Measurements from ENCODE around the gene SPATA16.
"Not testable (repeated sequence)": the region's sequence is repeated elsewhere in the genome, so short reads cannot be mapped to it uniquely, and the experiment has no call there.

SPATA16 gene

GRCh38 chr3:172908771-172909270, 232.2 kb downstream of the SPATA16 start:
- Histone ChIP-seq H3K4me3 (ENCODE audit: insufficient read depth, low read depth, low read length, poor library complexity, severe bottlenecking) (no peak overlapping the region), H3K9me3 (ENCODE audit: control insufficient read depth, low read length) (no peaks in the 10 kb centered on the region), H3K27me3 (replicated peaks; ENCODE audit: control insufficient read depth, insufficient read depth, low read length, poor library complexity, severe bottlenecking) (no peaks in the 10 kb centered on the region), H3K36me3 (ENCODE audit: control insufficient read depth, insufficient read depth, low read length) (no peaks in the 10 kb centered on the region), H3K4me1 (ENCODE audit: control insufficient read depth, insufficient read depth, low read length, poor library complexity, severe bottlenecking) (no peaks in the 10 kb centered on the region), H3K27ac (ENCODE audit: insufficient read depth, low read length, poor library complexity, severe bottlenecking) (no peak overlapping the region)
- no peak for DNase-seq

GRCh38 chr3:172905451-172905850, 235.6 kb downstream of the SPATA16 start:
- Histone ChIP-seq H3K36me3 (ENCODE audit: control insufficient read depth, insufficient read depth, low read length) (no peaks in the 10 kb centered on the region), H3K27ac (ENCODE audit: insufficient read depth, low read length, poor library complexity, severe bottlenecking) (no peak overlapping the region), H3K9me3 (ENCODE audit: control insufficient read depth, low read length) (no peaks in the 10 kb centered on the region), H3K4me1 (ENCODE audit: control insufficient read depth, insufficient read depth, low read length, poor library complexity, severe bottlenecking) (no peaks in the 10 kb centered on the region), H3K27me3 (replicated peaks; ENCODE audit: control insufficient read depth, insufficient read depth, low read length, poor library complexity, severe bottlenecking) (no peaks in the 10 kb centered on the region), H3K4me3 (ENCODE audit: insufficient read depth, low read depth, low read length, poor library complexity, severe bottlenecking) (no peak overlapping the region)
- no peak for DNase-seq

GRCh38 chr3:172904711-172905373, 236.2 kb downstream of the SPATA16 start:
- DNase-seq: no peak
- H3K9me3 ChIP-seq (ENCODE audit: control insufficient read depth, low read length): no peaks in the 10 kb centered on the region
- H3K4me3 ChIP-seq (ENCODE audit: insufficient read depth, low read depth, low read length, poor library complexity, severe bottlenecking): no peak overlapping the region
- H3K4me1 ChIP-seq (ENCODE audit: control insufficient read depth, insufficient read depth, low read length, poor library complexity, severe bottlenecking): no peaks in the 10 kb centered on the region
- no peak overlapping the region for H3K27ac ChIP-seq (ENCODE audit: insufficient read depth, low read length, poor library complexity, severe bottlenecking)
- no peaks in the 10 kb centered on the region for H3K36me3 ChIP-seq (ENCODE audit: control insufficient read depth, insufficient read depth, low read length)
- H3K27me3 ChIP-seq (replicated peaks; ENCODE audit: control insufficient read depth, insufficient read depth, low read length, poor library complexity, severe bottlenecking): no peaks in the 10 kb centered on the region

GRCh38 chr3:172903642-172904320, 237.3 kb downstream of the SPATA16 start:
- Histone ChIP-seq H3K36me3 (ENCODE audit: control insufficient read depth, insufficient read depth, low read length) (no peaks in the 10 kb centered on the region), H3K27ac (ENCODE audit: insufficient read depth, low read length, poor library complexity, severe bottlenecking) (no peak overlapping the region), H3K4me1 (ENCODE audit: control insufficient read depth, insufficient read depth, low read length, poor library complexity, severe bottlenecking) (no peaks in the 10 kb centered on the region), H3K27me3 (replicated peaks; ENCODE audit: control insufficient read depth, insufficient read depth, low read length, poor library complexity, severe bottlenecking) (no peaks in the 10 kb centered on the region), H3K4me3 (ENCODE audit: insufficient read depth, low read depth, low read length, poor library complexity, severe bottlenecking) (no peak overlapping the region), H3K9me3 (ENCODE audit: control insufficient read depth, low read length) (no peaks in the 10 kb centered on the region)
- DNase-seq: no peak

- no peaks in the 10 kb centered on the region for H3K27me3 ChIP-seq (replicated peaks; ENCODE audit: control insufficient read depth, insufficient read depth, low read length, poor library complexity, severe bottlenecking)
- no peak overlapping the region for H3K27ac ChIP-seq (ENCODE audit: insufficient read depth, low read length, poor library complexity, severe bottlenecking)
- no peaks in the 10 kb centered on the region for H3K36me3 ChIP-seq (ENCODE audit: control insufficient read depth, insufficient read depth, low read length)
- H3K9me3 ChIP-seq (ENCODE audit: control insufficient read depth, low read length): no peaks in the 10 kb centered on the region
- no peak for DNase-seq
- no peak overlapping the region for H3K4me3 ChIP-seq (ENCODE audit: insufficient read depth, low read depth, low read length, poor library complexity, severe bottlenecking)
- H3K4me1 ChIP-seq (ENCODE audit: control insufficient read depth, insufficient read depth, low read length, poor library complexity, severe bottlenecking): no peaks in the 10 kb centered on the region
Measured at GRCh38 chr3:172892158-172892557, 248.9 kb downstream of the SPATA16 start.

GRCh38 chr3:172885704-172886103, 255.3 kb downstream of the SPATA16 start:
- H3K27ac ChIP-seq (ENCODE audit: insufficient read depth, low read length, poor library complexity, severe bottlenecking): no peak overlapping the region
- no peak for DNase-seq
- H3K9me3 ChIP-seq (ENCODE audit: control insufficient read depth, low read length): no peaks in the 10 kb centered on the region
- no peaks in the 10 kb centered on the region for H3K4me1 ChIP-seq (ENCODE audit: control insufficient read depth, insufficient read depth, low read length, poor library complexity, severe bottlenecking)
- H3K36me3 ChIP-seq (ENCODE audit: control insufficient read depth, insufficient read depth, low read length): no peaks in the 10 kb centered on the region
- no peak overlapping the region for H3K4me3 ChIP-seq (ENCODE audit: insufficient read depth, low read depth, low read length, poor library complexity, severe bottlenecking)
- H3K27me3 ChIP-seq (replicated peaks; ENCODE audit: control insufficient read depth, insufficient read depth, low read length, poor library complexity, severe bottlenecking): no peaks in the 10 kb centered on the region

- Histone ChIP-seq H3K36me3 (ENCODE audit: control insufficient read depth, insufficient read depth, low read length) (no peaks in the 10 kb centered on the region), H3K9me3 (ENCODE audit: control insufficient read depth, low read length) (no peaks in the 10 kb centered on the region), H3K27me3 (replicated peaks; ENCODE audit: control insufficient read depth, insufficient read depth, low read length, poor library complexity, severe bottlenecking) (no peaks in the 10 kb centered on the region), H3K27ac (ENCODE audit: insufficient read depth, low read length, poor library complexity, severe bottlenecking) (no peak overlapping the region), H3K4me3 (ENCODE audit: insufficient read depth, low read depth, low read length, poor library complexity, severe bottlenecking) (no peak overlapping the region), H3K4me1 (ENCODE audit: control insufficient read depth, insufficient read depth, low read length, poor library complexity, severe bottlenecking) (no peaks in the 10 kb centered on the region)
- DNase-seq: no peak
Measured at GRCh38 chr3:172882563-172882962, 258.5 kb downstream of the SPATA16 start.

- H3K4me3 ChIP-seq (ENCODE audit: insufficient read depth, low read depth, low read length, poor library complexity, severe bottlenecking); H3K9me3 ChIP-seq (ENCODE audit: control insufficient read depth, low read length); H3K4me1 ChIP-seq (ENCODE audit: control insufficient read depth, insufficient read depth, low read length, poor library complexity, severe bottlenecking); H3K27me3 ChIP-seq (replicated peaks; ENCODE audit: control insufficient read depth, insufficient read depth, low read length, poor library complexity, severe bottlenecking); H3K27ac ChIP-seq (ENCODE audit: insufficient read depth, low read length, poor library complexity, severe bottlenecking); DNase-seq; H3K36me3 ChIP-seq (ENCODE audit: control insufficient read depth, insufficient read depth, low read length): not testable (repeated sequence)
Measured at GRCh38 chr3:172879381-172879780, 261.7 kb downstream of the SPATA16 start.

- no peak overlapping the region for H3K27ac ChIP-seq (ENCODE audit: insufficient read depth, low read length, poor library complexity, severe bottlenecking)
- no peaks in the 10 kb centered on the region for H3K4me1 ChIP-seq (ENCODE audit: control insufficient read depth, insufficient read depth, low read length, poor library complexity, severe bottlenecking)
- no peaks in the 10 kb centered on the region for H3K27me3 ChIP-seq (replicated peaks; ENCODE audit: control insufficient read depth, insufficient read depth, low read length, poor library complexity, severe bottlenecking)
- H3K9me3 ChIP-seq (ENCODE audit: control insufficient read depth, low read length): no peaks in the 10 kb centered on the region
- no peak overlapping the region for H3K4me3 ChIP-seq (ENCODE audit: insufficient read depth, low read depth, low read length, poor library complexity, severe bottlenecking)
- no peaks in the 10 kb centered on the region for H3K36me3 ChIP-seq (ENCODE audit: control insufficient read depth, insufficient read depth, low read length)
- no peak for DNase-seq
Measured at GRCh38 chr3:172877011-172877410, 264.0 kb downstream of the SPATA16 start.

GRCh38 chr3:172876297-172876696, 264.7 kb downstream of the SPATA16 start:
- H3K27me3 ChIP-seq (replicated peaks; ENCODE audit: control insufficient read depth, insufficient read depth, low read length, poor library complexity, severe bottlenecking): no peaks in the 10 kb centered on the region

More at GRCh38 chr3:172876297-172876696, 264.7 kb downstream of the SPATA16 start:
- DNase-seq: no peak
- H3K36me3 ChIP-seq (ENCODE audit: control insufficient read depth, insufficient read depth, low read length): no peaks in the 10 kb centered on the region
- H3K4me3 ChIP-seq (ENCODE audit: insufficient read depth, low read depth, low read length, poor library complexity, severe bottlenecking): no peak overlapping the region
- H3K9me3 ChIP-seq (ENCODE audit: control insufficient read depth, low read length): no peaks in the 10 kb centered on the region
- H3K4me1 ChIP-seq (ENCODE audit: control insufficient read depth, insufficient read depth, low read length, poor library complexity, severe bottlenecking): no peaks in the 10 kb centered on the region
- no peak overlapping the region for H3K27ac ChIP-seq (ENCODE audit: insufficient read depth, low read length, poor library complexity, severe bottlenecking)
